GM18511 (cell line): ENCODE data around the gene PDE6B.

Source experiments
- ATAC-seq: cut with Tn5 transposase; IDR thresholded peaks from one replicate; pipeline ENCODE4 v1.9.1; 2021; ENCODE audit warnings: mild to moderate bottlenecking, moderate library complexity; ENCODE audit not compliant: unreplicated experiment

The PDE6B gene

DNA sequence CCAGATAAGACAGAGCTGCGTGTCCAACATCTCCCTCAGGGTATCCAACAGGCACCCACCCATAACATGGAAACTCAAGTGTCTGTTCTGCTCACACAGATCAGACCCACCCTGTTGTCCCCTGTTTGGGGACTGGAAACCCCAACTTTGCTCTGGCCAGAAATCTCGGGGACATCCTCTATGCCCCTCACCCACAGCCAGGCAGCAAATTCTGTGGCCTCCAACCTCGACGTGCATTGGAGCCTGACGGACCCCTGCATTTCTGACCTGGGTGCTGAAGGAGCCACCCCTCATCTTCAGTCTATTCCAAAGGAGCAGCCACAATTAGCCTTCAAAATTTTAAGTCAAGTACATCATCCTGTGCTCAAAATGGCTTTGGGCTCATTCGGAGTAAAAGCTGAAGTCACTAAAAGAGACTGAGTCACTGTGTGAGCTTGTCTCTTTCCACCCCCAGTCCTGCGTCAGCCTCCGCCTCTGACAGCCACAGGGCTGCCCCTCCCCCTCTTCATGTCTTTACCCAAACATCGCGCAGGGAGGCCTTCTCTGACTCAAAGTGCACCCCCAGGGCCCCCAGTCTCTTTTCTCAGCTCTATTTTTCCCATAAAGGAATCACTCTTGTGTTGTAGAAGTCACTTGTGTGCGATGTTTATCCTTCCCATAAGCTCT, 24.4 kb upstream of the PDE6B start:
- ATAC-seq = no peak

GRCh38 chr4:601612-602558, 23.5 kb upstream of the PDE6B start:
- no peak for ATAC-seq

GRCh38 chr4:602559-602942, 22.8 kb upstream of the PDE6B start:
- ATAC-seq = no peak

GRCh38 chr4:604131-604530, 21.2 kb upstream of the PDE6B start:
- no peak for ATAC-seq

DNA sequence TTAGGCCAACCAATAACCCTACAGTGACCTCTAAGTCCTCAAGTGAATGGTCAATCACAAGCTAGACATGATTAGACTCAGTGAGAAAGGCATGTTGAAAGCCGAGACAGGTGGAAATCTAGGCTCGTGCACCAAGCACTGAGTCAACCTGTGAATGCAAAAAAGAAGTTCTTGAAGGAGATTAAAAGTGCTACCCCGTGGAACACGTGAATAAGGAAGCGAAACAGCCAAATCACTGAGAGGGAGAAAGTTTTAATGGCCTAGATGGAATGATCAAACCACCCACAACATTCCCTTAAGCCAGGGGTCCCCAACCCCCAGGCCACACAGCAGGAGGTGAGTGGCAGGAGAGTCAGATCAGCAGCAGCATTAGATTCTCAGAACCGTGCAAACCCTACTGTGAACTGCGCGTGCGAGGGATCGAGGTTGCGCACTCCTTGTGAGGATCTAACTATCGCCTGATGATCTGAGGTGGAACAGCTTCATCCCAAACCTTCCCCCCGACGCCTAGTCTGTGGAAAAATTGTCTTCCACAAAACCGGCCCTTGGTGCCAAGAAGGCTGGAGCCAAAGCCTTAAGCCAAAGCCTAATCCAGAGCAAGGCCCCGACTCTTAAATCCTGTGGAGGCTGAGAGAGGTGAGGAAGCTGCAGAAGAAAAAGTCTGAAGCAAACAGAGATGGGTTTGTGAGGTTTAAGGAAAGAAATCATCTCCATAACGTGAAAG, 19.5 kb upstream of the PDE6B start:
- no peak for ATAC-seq

- no peak for ATAC-seq
Observed at GRCh38 chr4:608236-608635, 17.1 kb upstream of the PDE6B start.

GRCh38 chr4:609400-610050, 15.8 kb upstream of the PDE6B start:
- ATAC-seq = no peak

DNA sequence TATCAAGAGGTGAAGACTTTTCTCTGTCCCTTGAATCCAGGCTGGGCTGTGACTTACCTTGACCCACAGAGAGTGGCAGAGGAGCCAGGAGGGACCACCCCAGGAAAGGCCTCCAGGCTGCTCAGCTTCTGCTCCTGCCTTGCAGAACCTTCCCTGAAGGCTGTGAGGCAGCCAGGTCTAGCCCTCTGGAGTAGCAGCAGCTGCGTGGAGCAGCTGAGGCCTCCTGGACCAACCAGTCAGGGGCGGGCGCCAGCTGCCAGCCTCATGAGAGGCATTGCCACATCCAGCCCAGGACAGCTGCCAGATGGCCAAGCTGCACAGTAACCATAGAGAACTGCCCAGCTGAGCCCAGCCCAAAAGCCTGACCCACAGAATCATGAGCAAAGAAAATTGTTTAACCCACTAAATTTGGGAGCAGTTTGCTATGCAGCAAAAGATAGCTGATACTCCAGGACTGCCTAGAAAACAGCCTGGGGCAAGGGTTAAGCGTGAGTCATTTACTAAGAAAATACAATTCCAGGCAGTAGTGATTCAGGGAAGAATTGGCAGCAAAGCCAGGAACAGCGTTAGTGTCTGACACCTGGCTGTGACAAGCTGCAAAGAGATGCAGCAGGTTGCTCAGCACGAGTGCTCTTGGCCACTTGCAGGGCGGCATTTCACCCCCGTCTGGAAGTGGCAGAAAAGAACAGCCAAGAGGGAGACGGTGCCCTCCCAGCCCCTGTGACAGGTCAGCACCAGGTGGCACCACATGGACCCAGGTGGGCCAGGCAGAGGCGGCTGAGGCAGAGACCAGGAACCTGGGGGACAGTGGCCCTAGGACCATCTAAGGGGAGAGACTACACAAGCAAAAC, 14.7 kb upstream of the PDE6B start:
- ATAC-seq = no peak

DNA sequence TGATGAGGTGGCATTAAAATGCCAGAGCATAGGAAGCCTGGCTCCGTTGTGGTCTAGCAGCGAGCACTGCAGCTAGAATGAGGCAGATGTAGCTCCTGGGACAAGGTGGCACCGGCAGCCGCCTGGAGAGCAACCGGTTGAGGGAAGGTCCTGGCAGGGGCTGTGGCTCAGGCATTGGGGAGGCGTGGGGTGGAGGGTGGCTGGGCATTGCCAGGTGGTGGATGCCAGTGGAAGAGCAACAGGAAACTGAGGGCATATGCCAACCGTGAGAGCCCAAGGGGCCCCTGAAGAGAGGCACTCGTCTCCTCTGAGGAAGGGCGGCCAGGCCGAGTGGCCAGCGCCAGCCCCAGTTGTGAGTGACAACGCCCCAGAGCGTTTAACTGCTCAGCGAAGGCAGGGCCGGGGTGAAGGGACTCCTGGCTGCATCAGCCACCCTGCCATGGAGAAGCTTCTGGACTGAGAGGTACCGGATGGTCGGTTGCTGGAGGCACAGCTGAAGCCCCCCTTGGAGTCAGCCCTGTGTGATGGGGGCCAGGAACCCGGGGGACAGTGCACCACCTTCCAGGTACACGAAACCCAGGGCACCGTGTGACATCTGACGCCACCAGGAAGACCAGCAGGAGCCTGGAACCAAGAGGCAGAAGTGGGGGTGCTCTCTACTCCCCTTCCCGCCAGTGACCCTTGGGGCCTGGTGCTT, 13.2 kb upstream of the PDE6B start:
- no peak for ATAC-seq

DNA sequence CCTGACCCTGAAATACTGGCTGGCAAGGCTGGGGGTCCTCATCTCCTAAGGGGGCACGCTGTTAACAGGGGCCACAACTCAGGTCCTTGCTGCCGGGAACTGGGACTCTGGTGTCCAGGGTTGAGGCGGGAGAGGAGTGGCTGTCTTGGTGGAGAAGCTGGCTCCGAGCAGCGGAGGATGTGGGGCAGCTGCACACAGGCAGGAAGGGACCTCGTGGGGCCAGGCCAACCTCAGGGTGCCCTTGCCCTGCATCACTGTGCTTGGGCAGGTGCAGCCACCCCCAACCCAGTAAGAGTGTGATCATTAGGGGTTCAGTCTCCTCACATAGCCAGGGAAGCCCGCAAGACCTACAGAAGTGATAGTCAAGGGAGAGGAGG, 12.6 kb upstream of the PDE6B start:
- ATAC-seq = no peak

- ATAC-seq = no peak
Observed at GRCh38 chr4:613126-613525, 12.2 kb upstream of the PDE6B start.

DNA sequence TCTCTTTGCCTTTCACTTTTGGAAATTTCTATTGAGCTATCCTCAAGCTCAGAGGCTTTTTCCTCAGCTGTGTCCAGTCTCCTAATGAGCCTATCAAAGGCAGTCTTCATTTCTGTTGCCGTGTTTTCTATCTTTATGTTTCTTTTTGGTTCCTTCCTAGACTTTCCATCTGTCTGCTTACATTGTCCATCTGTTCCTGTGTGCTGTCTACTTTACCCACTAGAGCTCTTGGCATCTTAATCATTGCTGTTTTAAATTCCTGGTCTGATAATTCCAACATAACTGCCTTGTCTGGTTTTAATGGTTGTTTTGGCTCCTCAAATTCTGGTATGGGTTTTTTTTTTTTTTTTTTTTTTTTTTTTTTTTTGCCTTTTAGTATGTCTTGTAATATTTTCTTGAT, 9.3 kb upstream of the PDE6B start:
- no peak for ATAC-seq

DNA sequence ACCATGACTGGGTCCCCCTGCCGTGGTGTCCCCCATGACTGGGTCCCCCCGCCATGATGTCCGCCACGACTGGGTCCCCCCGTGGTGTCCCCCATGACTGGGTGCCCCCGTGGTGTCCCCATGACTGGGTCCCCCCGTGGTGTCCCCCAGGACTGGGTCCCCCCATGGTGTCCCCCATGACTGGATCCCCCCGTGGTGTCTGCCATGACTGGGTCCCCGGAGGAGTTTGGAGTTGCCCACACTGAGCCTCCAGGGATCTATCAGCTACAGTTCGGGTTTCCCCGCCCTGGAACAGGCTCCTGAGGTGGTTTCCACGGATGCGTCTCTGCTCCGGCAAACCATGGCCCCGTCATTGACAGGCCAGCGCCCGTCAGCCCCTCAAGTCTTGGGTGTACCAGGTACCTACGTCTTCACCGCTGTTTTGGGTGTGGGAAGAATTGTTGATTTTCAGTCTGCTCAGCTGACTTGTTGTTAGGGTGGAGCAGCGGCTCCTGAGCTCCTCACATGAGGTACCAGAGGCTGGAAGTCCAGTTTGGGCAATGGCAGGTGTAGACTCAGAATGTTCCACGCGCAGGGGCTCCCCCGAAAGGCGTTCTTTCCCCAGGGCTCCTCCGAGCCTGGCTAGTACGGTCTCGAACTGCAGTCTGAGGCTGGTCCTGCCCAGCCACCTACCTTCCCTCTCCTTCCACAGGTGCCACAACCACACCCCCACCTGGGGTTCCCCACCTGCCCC, 8.3 kb upstream of the PDE6B start:
- no peak for ATAC-seq

DNA sequence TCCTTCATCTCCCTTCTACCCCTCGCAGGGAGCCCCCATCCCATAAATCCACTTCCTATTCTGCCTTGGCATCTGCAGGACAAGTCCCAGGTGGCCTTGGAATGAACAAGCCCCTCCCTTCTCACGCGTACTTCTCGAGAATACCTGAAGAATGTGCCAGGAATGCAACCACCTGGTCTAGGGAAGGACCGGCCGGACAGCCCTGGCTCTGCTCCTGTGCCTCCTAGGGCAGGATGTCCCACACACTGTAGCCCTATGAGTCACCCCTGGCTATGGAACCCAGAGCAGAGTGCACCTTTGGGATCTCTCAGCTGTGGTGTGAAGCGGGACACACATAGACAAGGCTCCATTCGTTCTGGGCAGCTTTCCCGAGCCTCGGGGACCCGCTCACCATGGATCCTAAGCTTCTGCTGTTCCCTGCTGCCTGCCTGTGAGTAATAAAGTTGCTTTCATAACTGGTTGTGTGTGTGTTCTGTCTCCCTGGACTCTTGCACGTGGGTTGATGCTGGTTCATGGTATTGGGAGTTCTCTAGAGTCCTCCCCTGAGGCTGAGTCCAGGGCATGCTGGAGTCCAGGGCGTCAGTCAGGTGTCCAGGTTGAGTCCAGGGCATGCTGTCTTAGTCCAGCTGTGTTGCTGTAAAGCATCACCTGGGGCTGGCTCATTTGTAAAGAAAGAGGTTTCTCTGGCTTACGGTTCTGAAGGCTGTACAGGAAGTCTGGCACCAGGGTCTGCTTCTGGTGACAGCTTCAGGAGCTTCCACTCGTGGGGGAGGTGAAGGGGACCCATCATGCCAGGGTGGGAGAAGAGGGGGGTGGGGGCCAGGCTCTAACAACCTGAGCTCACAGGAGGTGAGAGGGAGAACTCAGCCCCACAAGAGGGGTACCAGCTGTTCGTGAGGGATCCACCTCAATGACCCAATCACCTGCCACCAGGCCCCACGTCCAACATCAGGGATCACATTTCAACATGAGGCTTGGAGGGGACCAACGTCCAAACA, 7.4 kb upstream of the PDE6B start:
- no peak for ATAC-seq

GRCh38 chr4:620201-620600, 5.2 kb upstream of the PDE6B start:
- no peak for ATAC-seq

DNA sequence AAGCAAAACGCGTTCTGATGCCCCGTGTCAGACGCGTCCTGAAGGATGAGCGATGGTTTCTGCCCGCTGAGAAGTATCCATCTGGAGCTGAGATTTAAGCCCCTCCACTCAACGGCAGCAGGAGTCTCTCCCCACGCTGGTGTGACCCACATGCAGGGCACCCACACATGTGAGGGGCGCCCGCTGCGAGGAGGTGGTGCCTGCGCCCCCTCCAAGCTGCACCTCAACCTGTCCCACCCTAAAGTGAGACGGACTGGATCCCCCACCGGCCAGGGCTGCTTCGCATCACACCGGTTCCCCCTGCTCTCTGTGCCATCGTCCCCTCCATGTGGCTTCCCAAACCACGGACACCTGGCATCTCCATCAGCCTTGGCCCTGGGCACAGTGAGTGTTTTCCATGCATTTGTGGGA, 4.5 kb upstream of the PDE6B start:
- ATAC-seq = no peak

DNA sequence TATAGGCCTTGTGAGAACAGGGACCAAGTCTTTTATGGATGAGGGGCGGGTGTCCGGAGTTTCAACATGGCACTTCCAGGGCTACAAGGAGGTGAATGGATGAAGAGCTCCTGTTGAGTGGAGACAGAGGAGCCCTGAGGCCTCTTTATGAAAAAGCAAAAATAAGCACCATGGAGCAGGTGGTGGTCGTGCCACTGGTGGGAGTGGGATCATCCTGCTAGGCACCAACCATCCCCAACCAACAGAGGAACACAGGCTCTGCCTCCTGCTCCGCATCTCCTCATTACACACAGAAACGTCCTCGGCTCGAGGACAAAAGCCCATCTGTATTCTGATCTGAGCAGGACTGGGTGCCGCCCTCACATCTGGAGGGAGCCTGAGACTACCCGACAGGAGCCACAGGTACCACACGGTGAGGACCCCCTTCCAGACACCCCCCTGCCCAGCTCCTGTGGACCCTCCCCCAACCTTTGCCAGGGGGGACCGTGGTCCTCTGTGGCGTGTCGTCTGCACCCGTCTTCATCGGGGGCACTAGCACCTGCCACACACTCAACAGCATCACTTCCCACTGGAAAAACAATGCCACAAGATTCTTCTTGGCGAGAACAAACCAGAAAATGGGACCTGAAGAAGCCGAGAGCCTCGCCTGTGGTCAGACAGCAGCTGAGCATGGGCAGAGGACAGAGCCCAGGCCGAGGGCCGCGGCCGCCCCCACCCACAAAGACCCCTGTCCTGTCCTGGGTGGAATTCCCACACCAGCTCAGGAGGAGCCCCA, 3.9 kb upstream of the PDE6B start:
- ATAC-seq = no peak
